NT2/D1 (cell line): Measurements from ENCODE around the gene DDIT3.

Experiments used
- YY1 ChIP-seq: IDR thresholded peaks from 2 replicates; pipeline ENCODE4 v1.6.1; 2011; ENCODE audit not compliant: insufficient read length, insufficient read depth
- ZNF274 ChIP-seq: IDR thresholded peaks from 2 replicates; pipeline ENCODE4 v1.6.1; 2011; ENCODE audit warnings: mild to moderate bottlenecking, low read depth, low read length

DNA sequence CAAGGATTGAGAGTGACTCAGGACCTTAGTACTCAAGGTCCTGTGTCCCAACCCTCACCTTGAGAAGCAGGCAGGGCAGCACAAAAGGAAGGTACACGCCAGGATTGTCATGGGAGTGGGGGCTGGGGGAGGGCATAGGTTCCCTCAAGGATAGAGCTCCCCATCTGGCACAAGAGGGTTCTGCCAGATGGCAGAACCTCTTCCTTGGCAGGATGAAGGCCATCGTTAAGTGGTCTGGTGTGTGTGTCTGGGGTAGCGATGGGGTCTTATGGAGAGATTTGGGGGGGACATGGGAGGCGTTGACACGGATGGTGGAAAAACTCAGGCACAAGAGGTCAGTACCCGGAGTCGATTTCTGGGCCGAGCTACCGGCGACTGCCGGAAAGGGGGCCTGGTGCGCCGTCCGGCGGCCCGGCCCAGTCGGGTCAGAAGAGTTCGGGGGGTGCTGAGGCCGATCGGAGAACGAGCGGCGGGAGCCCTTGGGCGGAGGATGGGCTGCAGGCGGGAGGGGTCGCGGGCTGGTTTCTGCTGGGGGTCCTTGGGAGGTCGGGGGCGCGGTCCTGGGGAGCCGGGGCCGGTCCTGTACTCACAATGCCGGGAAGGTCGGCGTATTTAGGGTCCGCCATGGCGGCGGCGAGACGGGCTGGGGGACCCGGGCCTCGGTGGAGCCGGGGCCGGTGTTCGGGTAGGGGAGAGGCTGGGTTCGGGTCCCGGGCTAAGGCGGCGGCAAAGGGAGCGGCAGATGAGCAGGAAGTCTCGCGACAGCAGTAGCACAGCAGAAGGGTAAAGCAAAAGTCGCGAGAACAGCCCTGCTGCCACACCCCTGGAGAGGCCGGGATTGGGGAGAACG is 26.3 kb upstream of the DDIT3 start, which contains the start of gene DCTN2:
- TF ChIP-seq YY1 (no peak), ZNF274 (no peak)
